VCaP (cell line): ENCODE measurements around the gene ITGB5.

ENCODE experiments used
- H3K27ac ChIP-seq: fragments of 450-650 bp; 2 replicates; pipeline ENCODE4 v1.5.1; 2017
- CTCF ChIP-seq: fragments of 450-650 bp; conservative IDR thresholded peaks from 2 replicates; pipeline ENCODE4 v1.5.1; 2017; ENCODE audit warnings: mild to moderate bottlenecking, moderate library complexity

ITGB5 gene

GRCh38 chr3:124926426-124927101, 39.4 kb upstream of the ITGB5 start:
- TF ChIP-seq CTCF, result no peak
- no peak overlapping the region for H3K27ac ChIP-seq

DNA sequence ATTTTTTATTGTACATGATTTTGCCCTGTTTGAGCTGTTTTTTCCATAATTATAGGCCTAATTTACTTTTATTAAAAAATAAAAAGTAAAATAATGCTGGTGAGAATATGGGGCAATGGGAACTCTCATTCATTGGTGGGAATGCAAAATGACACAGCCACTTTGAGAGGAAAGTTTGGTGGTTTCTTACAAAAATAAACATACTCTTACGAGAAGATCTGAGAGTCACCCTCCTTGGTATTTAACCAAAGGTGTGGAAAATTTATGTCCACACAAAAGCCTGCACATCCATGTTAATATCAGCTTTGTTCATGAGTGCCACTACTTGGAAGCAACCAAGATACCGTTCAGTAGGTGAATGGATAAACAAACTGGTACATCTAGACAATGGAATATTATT, 37.6 kb upstream of the ITGB5 start:
- TF ChIP-seq CTCF, result no peak
- H3K27ac ChIP-seq, result no peak overlapping the region

GRCh38 chr3:124923833-124924232, 36.7 kb upstream of the ITGB5 start:
- H3K27ac ChIP-seq, result peak overlapping the region; percentile 26; the same call in 1 of the 2 replicates
- TF ChIP-seq CTCF, result 0 out of 2 replicates have a peak, but pooled peaks have one; percentile 15

DNA sequence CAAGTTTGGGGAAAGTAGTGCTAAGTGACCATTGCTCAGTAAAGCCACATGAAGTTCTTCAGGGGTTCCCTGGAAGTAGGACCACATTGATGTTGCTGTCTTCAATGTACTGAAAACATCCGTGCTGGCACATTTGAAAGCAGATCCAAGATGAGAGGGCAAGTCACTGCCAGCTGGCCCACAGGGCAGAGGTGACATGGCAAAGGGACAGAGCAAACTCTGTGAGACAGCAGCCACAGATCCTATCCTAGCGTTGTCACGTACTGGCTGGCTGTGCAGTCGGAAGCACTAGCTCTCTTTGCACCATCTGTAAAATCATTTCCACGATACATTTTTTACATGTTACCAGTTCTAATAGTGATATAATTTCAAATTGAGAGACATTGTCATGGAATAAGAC, 33.6 kb upstream of the ITGB5 start:
- H3K27ac ChIP-seq, result no peak overlapping the region
- TF ChIP-seq CTCF, result no peak

GRCh38 chr3:124919756-124920155, 32.6 kb upstream of the ITGB5 start:
- TF ChIP-seq CTCF, result no peak
- H3K27ac ChIP-seq, result no peak overlapping the region

GRCh38 chr3:124918524-124918923, 31.4 kb upstream of the ITGB5 start:
- no peak for TF ChIP-seq CTCF
- H3K27ac ChIP-seq, result no peak overlapping the region

DNA sequence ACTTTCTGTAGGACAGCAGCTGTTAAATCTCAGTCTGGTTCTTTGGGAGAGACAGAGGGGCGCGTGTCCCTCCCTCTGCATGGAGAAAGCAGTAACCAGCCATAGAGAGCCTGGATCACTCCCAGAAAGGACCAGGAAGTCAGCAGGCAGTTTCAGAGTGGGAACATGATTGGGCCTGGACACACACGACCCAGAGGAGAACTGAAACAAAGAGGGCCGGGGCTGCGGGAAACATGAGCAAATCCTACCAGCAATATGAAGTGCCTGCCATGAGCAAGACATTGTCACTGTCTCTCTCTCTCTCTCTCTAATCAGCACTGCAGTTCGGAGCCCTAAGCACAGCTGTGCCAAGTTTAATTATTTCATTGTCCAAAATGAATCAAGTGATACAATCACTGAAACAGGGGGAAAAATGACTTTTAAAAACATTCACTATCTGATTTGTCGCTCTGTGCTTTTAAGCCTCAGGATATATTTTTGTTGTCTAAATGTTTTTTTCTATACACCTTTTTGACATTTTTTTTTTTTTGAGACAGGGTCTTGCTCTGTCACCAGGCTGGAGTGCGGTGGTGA, 29.8 kb upstream of the ITGB5 start:
- H3K27ac ChIP-seq, result no peak overlapping the region
- TF ChIP-seq CTCF, result no peak
